Gastrocnemius medialis (tissue), 4 donors: ENCODE results near the gene GSTM1. TPM values are rescaled to one million over a fixed set of nuclear protein-coding genes. Genes with fewer than 3 reads are reported as not detected.

Experiments used
- ATAC-seq, 2 donors: fragments of 150-250 bp; one replicate each; pipeline ENCODE4 v1.9.1; 2016
- DNase-seq, 2 donors: peaks; one replicate each; pipeline ENCODE4 v3.0.0-alpha.2; 2019
- H3K27ac ChIP-seq, 4 donors: fragments of 200-600 bp; sonication (generic); 1 replicate in 1 of 4; 2 replicates in 3 of 4; pipeline ENCODE4 v1.5.1; 2016 to 2018; ENCODE audit warnings: mild to moderate bottlenecking in 2 of 4, moderate library complexity in 1 of 4
- H3K27me3 ChIP-seq, 3 donors: fragments of 200-600 bp; sonication (generic) in 2 of 3; 1 replicate in 1 of 3; 2 replicates in 2 of 3; pipeline versions ENCODE4 v1.5.1 to v1.6.0; 2016 to 2019; ENCODE audit warnings: mild to moderate bottlenecking in 1 of 3, moderate library complexity in 1 of 3
- H3K36me3 ChIP-seq, 2 donors: fragments of 200-600 bp; sonication (generic) in 1 of 2; one replicate each; pipeline ENCODE4 v1.5.1; 2017 to 2018
- H3K4me1 ChIP-seq, 2 donors: fragments of 200-600 bp; sonication (generic) in 1 of 2; one replicate each; pipeline ENCODE4 v1.5.1; 2016 to 2017; ENCODE audit warnings: mild to moderate bottlenecking in 2 of 2
- H3K4me3 ChIP-seq, 4 donors: fragments of 200-600 bp; sonication (generic) in 3 of 4; 1 replicate in 1 of 4; 2 replicates in 3 of 4; pipeline ENCODE4 v1.5.1; 2016 to 2019; ENCODE audit warnings: mild to moderate bottlenecking in 2 of 4
- H3K9me3 ChIP-seq, 3 donors: fragments of 200-600 bp; sonication (generic) in 2 of 3; 1 replicate in 1 of 3; 2 replicates in 2 of 3; pipeline ENCODE4 v1.5.1; 2016 to 2019
- CTCF ChIP-seq, 5 experiments: fragments of 450-650 bp in 3 of 5; fragments of 200-600 bp in 2 of 5; sonication (generic) in 2 of 5; IDR thresholded peaks in 4 of 5; conservative IDR thresholded peaks in 1 of 5; 1 replicate in 4 of 5; 2 replicates in 1 of 5; pipeline ENCODE4 v1.5.1; 2016 to 2019; ENCODE audit warnings: antibody characterized with exemption in 5 of 5, mild to moderate bottlenecking in 3 of 5, moderate library complexity in 3 of 5
- POLR2A ChIP-seq, 2 donors: fragments of 450-650 bp; IDR thresholded peaks; one replicate each; pipeline ENCODE4 v1.6.1; 2017; ENCODE audit warnings: antibody characterized with exemption in 2 of 2, mild to moderate bottlenecking in 2 of 2, moderate library complexity in 2 of 2
- in situ Hi-C, 4 donors: fragments of 200-750 bp; cut with MboI; loops; one replicate each; pipeline versions ENCODE4 v1.15.0 to v1.8.0; 2017; ENCODE audit warnings: low sequenced_read_pairs in 4 of 4
- intact Hi-C: fragments of 100-400 bp; cut with DNase I; formaldehyde crosslinking; loops from one replicate; pipeline ENCODE4 v1.15.1; 2023; ENCODE audit warnings: low total_unique reads
- total RNA-seq, 4 donors: library from RNA; depleted of rRNA; stranded (reverse); fragments of >200 nt; gene quantifications; one replicate each; pipeline versions ENCODE4 v1.1.0 to v1.2.3, GENCODE V29; 2016

The GSTM1 gene
- total RNA-seq, 4 donors from 2014 or later, result 30.3 TPM; not detected in 3

- ATAC-seq (no peak), DNase-seq (no peak)
- H3K4me3 ChIP-seq, result no peak overlapping the region
- H3K9me3 ChIP-seq, result no peaks in the 10 kb centered on the region
- no peaks in the 10 kb centered on the region for H3K27me3 ChIP-seq
- no peak overlapping the region for H3K27ac ChIP-seq
- intact Hi-C loops, result loop anchor here (5.0 kb wide), 2 partner anchors 58 to 97 kb away; partner anchors contain the start of gene GNAI3
- in situ Hi-C loops, result loop anchor here (5.0 to 10.0 kb wide), 3 partner anchors 128 to 343 kb away; partner anchors contain the start of gene AHCYL1 (in 1 of the 4)
- H3K36me3 ChIP-seq, result no peaks in the 10 kb centered on the region
- TF ChIP-seq CTCF (IDR thresholded peaks at IDR 0.05 in 4 of 5, conservative IDR thresholded peaks at IDR 0.05 in 1 of 5) (no peak), POLR2A (IDR thresholded peaks at IDR 0.05) (no peak)
- H3K4me1 ChIP-seq, result peaks cover 0 to 6% of the 10 kb centered on the region in 2 donors
Observed at GRCh38 chr1:109644670-109645069, 42.9 kb upstream of the GSTM1 start.

GRCh38 chr1:109649491-109649914 is 38.1 kb upstream of the GSTM1 start:
- intact Hi-C loops, result no loop called here
- peaks cover 0 to under 1% of the 10 kb centered on the region in 2 donors for H3K4me1 ChIP-seq
- DNase-seq (no peak), ATAC-seq (no peak)
- in situ Hi-C loops, result loop anchor here in 1 of 4 donors (10.0 kb wide), 1 partner anchor 335 kb away; the partner anchor contains the start of gene AHCYL1
- peak overlapping the region in 2 of 4 donors; percentile 26 to 28 for H3K4me3 ChIP-seq
- H3K9me3 ChIP-seq, result no peaks in the 10 kb centered on the region
- TF ChIP-seq CTCF (IDR thresholded peaks at IDR 0.05 in 4 of 5, conservative IDR thresholded peaks at IDR 0.05 in 1 of 5) (peak in 1 of 5 experiments; percentile 12), POLR2A (IDR thresholded peaks at IDR 0.05) (no peak)
- H3K27ac ChIP-seq, result no peak overlapping the region
- H3K27me3 ChIP-seq, result no peaks in the 10 kb centered on the region
- no peaks in the 10 kb centered on the region for H3K36me3 ChIP-seq

- no peak for TF ChIP-seq CTCF (IDR thresholded peaks at IDR 0.05 in 4 of 5, conservative IDR thresholded peaks at IDR 0.05 in 1 of 5)
- Histone ChIP-seq H3K36me3 (no peaks in the 10 kb centered on the region), H3K27ac (no peak overlapping the region), H3K4me1 (peaks cover 8 to 10% of the 10 kb centered on the region in 2 donors), H3K27me3 (no peaks in the 10 kb centered on the region), H3K9me3 (no peaks in the 10 kb centered on the region), H3K4me3 (no peak overlapping the region)
- in situ Hi-C loops, result loop anchor here in 3 of 4 donors (10.0 kb wide), 1 partner anchor 106 kb away; the partner anchor contains the start of gene GNAI3 (in 3 of the 3)
- ATAC-seq (no peak), DNase-seq (no peak)
- intact Hi-C loops, result no loop called here
Observed at GRCh38 chr1:109650609-109651008, 37.0 kb upstream of the GSTM1 start.

GRCh38 chr1:109652402-109652801 is 35.2 kb upstream of the GSTM1 start:
- H3K36me3 ChIP-seq, result no peaks in the 10 kb centered on the region
- H3K27ac ChIP-seq, result no peak overlapping the region
- no peaks in the 10 kb centered on the region for H3K9me3 ChIP-seq
- in situ Hi-C loops (loop anchor here in 3 of 4 donors (10.0 kb wide), 1 partner anchor 108 kb away; the partner anchor contains the start of gene GNAI3 (in 3 of the 3)), intact Hi-C loops (no loop called here)
- H3K4me1 ChIP-seq, result peaks cover 14% of the 10 kb centered on the region in 2 donors
- H3K4me3 ChIP-seq, result no peak overlapping the region
- TF ChIP-seq POLR2A (IDR thresholded peaks at IDR 0.05) (no peak), CTCF (IDR thresholded peaks at IDR 0.05 in 4 of 5, conservative IDR thresholded peaks at IDR 0.05 in 1 of 5) (no peak)
- no peak for ATAC-seq
- H3K27me3 ChIP-seq, result no peaks in the 10 kb centered on the region
- DNase-seq, result no peak
